ENCODE data around the gene GTF2F2.

DNA sequence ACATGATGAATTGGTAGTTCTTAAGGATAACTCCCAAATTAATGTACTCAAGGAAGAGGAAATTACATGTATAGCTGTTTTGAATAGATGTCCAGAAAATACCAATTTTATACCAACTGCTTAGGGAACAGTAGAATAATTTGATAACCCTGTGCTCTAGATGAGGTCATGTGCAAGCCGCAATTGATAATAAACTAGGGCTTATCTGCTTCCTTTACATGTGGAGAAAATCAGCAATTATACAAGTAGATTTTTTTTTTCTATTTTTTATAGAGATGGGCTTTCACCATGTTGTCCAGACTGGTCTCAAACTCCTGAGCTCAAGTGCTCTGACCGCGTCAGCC lies 211.4 kb downstream of the GTF2F2 start:
- TF ChIP-seq CTCF (IDR thresholded peaks at IDR 0.05; ENCODE audit: insufficient read depth, low read length): no peak
- no peak for TF ChIP-seq POLR2AphosphoS5 (IDR thresholded peaks at IDR 0.05; ENCODE audit: low read depth)
- TF ChIP-seq GABPA (IDR thresholded peaks at IDR 0.05; ENCODE audit: low read depth): no peak
- TF ChIP-seq, protein P1, sequence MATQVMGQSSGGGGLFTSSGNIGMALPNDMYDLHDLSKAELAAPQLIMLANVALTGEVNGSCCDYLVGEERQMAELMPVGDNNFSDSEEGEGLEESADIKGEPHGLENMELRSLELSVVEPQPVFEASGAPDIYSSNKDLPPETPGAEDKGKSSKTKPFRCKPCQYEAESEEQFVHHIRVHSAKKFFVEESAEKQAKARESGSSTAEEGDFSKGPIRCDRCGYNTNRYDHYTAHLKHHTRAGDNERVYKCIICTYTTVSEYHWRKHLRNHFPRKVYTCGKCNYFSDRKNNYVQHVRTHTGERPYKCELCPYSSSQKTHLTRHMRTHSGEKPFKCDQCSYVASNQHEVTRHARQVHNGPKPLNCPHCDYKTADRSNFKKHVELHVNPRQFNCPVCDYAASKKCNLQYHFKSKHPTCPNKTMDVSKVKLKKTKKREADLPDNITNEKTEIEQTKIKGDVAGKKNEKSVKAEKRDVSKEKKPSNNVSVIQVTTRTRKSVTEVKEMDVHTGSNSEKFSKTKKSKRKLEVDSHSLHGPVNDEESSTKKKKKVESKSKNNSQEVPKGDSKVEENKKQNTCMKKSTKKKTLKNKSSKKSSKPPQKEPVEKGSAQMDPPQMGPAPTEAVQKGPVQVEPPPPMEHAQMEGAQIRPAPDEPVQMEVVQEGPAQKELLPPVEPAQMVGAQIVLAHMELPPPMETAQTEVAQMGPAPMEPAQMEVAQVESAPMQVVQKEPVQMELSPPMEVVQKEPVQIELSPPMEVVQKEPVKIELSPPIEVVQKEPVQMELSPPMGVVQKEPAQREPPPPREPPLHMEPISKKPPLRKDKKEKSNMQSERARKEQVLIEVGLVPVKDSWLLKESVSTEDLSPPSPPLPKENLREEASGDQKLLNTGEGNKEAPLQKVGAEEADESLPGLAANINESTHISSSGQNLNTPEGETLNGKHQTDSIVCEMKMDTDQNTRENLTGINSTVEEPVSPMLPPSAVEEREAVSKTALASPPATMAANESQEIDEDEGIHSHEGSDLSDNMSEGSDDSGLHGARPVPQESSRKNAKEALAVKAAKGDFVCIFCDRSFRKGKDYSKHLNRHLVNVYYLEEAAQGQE (IDR thresholded peaks at IDR 0.05; ENCODE audit: insufficient replicate concordance, low read depth): no peak
